Activated CD8-positive, alpha-beta memory T cell treated with anti-CD3 and anti-CD28 coated beads for 1 hour (primary cell): Measurements from ENCODE around the gene CALM1.

Experiments used
- DNase-seq, 2 donors: peaks; one replicate each; pipeline ENCODE4 v3.0.0-alpha.2; 2020; ENCODE audit warnings: low read depth in 1 of 2; ENCODE audit errors: extremely low read depth in 1 of 2

Gene CALM1

DNA sequence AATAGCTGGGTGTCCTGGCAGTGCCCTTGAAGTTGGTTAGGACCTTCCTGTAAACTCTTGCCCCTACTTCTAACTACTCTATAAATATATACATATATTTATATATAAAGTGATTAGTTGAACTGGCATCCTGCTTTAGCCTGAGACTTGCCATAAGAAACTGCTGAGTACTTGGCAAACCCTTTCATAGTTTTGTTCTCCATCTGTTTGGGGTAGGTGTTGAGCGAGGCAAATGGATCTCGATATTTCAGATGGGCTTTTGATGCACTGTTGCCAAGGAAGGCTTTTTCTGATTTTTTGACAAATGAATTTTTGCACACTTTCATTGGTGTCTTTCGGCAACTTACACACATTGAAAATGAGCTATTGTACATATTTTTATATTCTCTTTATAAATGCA lies 10.4 kb downstream of the CALM1 start:
- no peak for DNase-seq

DNA sequence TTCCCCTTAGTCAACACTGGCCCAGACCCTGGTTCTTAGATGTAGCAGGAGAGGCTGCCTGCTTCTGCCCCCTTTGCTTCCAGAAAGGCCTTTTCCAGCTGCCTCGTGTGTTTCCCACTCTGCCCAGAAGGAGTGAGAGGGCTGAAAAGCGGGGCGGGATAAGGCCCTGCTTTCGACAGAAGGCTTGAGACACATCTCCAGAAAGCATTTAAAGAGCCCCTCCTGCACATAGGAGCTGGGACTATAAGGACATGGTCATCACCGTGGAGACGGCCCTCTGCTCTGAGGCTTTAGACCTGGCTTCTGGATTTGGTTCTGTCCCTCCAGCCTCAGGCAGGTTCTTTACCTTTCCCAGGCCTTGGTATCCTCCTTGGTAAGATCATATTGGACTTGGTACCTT lies 11.9 kb downstream of the CALM1 start:
- no peak for DNase-seq

DNA sequence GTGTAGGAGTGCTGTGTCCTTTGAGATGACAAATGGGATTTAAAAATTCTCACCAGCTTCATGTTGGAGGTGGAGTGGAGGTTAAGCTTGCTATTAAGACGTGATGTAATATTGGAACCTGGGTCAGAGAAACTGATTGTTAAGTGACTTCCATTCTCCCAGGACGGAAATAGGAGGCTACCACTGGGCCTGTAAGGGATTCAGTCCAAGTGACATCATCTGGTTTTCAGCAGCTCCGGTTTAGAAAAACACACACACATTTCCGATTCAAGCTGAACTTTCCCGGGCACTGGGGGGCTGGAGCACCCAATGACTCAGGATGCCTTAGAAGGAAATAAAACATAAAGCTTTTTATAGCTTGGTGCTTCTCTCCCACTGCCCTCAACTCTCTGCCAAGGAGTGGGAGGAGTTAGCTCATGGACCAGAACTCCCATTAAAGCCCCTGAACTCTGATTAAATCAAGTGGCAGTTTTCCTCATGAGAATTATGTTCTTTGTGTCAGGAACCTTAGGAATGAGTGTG lies 12.4 kb downstream of the CALM1 start:
- no peak for DNase-seq

DNA sequence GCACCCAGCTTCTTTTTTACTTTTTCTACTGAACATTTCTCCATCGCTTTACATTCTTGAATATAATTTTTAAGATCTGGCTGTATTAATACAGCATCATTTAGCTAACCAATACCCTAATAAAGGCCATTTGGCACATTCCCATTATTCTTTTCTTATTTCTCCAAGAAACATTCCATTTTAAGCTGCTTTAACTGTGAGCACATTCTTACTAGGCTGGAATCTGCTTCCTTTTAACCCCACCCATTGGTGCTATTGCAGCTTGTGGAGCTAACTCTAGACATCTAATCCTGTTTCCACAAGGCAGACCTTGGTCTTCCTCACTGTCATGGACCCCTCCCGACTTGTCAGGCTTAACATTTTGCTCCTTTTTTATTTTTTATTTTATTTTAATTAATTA lies 15.2 kb downstream of the CALM1 start:
- no peak for DNase-seq

DNA sequence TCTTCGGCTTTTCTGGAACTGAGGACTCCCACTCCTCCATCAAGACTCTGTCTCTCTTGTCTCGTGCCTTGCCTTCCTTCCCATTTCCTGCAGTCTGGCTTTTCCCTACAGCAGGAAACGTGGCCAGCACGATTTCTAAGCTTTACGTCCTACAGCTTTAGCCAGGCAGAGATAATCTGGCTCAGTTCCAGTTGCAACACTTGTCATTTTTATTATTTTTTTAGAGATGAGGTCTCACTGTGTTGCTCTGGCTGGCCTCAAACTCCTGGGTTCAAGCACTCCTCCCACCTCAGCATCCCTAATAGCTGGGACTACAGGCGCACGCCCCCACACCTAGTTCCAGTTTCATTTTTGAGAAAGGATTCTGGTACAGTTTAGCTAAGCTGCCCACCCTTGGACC lies 19.9 kb downstream of the CALM1 start:
- DNase-seq = no peak

DNA sequence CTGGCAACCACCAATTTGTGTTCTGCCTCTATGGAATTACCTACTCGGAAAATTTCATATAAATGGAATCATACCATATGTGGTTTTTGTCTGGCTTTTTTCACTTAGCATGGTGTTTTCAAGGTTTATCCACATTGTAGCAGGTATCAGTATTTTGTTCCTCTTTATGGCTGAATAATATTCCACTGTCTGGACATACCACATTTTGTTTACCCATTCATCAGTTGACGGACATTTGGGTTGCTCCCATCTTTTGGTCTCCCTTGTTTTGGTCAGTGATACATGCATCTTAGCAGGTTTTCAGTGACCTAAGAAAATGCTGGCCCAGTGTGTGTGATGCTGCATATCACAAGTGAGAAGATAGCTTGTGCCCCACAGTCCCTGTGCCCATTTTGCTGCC lies 21.2 kb downstream of the CALM1 start:
- DNase-seq = no peak

DNA sequence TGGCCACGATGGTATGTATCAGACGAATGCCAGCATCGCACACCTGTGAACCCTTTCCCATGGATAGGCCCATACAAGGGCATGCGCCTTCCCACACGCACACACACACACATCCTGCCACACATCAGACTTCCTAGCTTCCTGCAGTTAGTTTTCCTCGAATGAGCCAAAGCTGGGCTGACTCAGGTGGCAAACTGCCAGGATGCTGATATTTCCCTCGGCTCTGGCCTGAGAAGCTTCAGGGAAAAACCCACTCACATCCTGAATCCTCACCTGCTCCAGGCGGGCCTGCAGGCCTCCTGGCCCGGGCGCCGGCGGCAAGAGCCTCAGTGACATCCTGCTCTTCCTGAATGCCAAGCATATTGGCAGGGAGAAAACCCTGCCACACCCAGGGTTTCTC lies 22.4 kb downstream of the CALM1 start:
- no peak for DNase-seq

DNA sequence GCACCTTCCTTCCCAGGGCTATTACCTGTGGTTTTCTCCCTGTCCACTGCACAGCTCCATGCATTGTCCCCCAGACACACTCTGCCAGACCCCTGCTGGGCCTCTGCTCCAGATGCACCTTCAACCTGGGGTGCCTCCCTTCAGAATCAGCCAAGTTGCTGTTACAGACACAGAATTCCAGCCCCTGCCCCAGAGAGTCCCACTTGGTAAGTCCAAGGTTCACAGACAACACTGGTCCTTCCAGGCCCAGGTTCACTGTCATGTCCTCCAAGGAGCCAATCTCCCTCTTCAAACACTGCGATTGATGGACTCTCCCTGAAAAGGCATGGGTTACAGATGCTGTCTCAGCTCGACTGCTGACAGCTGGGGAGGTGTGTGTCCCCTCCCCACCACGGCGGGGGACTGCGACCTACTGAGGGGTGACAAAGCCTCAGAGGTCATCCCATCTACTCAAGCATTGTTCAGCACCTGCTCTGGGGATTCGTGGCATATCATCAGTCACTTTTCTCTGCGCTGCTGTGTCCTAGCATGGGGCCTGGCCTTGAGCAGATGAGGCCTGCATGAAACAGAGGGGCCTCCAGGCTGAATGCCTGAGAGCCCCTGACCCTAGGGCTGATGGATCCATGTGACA lies 24.3 kb downstream of the CALM1 start:
- no peak for DNase-seq

DNA sequence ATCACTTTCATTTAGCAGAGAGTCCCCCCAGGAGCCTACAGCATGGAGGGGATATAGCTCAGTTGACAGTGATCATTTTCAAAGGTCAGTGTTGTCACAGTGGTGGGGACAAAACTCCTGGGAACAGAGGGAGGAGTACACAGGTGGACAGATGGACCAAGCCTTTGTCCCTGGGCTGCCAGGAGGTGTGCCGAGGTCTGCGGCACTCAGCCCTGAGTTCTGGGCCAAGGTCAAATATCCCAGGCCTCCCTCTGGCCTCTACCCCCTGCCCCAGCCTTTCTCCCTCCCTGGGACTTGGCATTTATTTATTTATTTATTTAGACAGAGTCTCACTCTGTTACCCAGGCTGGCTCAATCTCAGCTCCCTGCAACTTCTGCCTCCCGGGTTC lies 24.8 kb downstream of the CALM1 start:
- DNase-seq = no peak

DNA sequence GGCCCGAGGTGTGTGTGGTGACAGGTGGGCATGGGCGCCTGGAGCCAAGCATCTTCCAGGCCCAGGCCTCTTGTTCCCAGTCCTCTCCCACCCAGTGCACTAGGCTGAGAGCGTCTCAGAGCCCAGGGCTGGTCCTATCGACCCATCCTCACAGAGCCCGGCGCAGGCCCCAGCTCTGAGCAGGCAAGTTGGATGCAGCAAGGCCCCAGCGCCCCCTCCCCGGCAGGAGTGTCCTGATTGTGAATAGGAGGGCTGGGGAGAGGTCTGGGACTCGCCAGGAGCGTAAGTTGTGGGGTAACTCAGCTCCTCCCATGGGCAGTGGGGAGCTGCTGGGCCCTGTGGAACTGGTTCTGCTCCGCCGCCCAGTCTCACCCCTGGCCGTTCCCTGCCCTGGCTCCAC lies 26.3 kb downstream of the CALM1 start:
- DNase-seq = no peak

DNA sequence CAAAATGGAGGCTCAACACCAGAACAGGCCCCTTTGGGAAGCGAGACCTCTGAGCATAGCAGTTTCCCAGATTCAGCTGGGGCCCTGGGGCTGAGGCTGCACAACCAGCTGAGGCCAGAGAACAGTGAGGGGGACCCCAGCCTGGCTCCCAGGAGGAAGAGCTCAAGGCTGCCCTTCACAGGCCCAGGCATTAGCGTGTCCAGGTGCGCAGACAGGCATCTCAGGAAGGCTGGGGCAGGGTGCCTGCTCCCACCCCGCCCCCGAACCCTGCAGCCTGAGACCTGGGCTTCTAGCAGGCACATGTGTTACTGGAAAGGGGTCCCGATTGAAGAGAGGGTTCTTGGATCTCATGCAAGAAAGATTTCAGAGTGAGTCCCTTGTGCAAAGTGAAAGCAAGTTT lies 27.2 kb downstream of the CALM1 start:
- DNase-seq = no peak

DNA sequence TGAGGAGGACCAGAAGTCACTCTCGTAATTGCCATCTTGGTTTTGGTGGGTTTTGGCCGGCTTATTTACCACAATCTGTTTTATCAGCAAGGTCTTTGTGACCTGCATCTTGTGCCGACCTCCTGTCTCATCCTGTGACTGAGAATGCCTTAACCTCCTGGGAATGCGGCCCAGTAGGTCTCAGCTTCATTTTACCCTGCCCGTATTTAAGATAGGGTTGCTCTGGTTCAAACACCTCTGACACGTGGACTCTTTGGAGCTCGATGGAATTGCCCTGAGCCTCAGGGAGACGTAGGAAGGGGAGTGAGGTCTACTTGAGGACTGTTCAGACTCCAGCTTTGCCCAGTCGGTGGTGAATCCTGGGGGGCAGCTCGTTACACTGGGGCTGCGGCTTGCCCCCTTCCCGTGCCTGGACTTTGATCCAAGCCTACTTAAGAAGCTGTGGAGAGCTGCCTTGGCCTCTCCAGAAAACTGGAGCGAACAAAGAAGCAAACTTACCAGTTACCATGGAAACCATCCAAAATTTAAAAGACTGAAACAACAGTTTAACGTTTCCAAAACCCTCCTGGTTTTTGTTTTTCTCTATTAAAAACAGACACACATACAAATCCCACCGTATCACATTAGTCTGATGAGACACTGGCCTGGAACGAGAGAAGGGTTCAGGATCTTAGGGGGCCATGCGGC lies 28.0 kb downstream of the CALM1 start:
- no peak for DNase-seq

DNA sequence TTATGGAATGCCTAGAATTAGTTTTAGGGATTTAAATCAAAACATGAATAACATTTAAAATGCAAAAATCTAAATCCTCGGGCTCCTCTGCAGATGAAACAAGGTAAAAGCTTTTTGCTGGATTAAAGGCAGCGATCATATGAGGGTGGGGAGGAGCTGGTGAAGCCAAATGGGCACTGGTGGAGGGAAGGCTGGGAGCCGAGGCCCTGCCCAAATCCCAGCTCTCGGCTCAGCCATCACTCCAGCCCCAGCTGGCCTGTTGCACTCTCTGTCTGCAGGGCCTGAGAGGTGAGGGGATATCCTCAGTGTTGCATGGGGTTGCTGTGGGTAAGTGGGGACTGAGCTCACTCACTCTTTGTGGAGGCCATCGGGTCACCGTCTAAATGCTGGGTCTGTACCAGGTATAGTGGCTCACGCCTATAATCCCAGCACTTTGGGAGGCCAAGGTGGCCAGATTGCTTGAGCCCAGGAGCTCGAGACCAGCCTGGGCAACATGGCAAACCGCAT lies 28.6 kb downstream of the CALM1 start:
- no peak for DNase-seq

DNA sequence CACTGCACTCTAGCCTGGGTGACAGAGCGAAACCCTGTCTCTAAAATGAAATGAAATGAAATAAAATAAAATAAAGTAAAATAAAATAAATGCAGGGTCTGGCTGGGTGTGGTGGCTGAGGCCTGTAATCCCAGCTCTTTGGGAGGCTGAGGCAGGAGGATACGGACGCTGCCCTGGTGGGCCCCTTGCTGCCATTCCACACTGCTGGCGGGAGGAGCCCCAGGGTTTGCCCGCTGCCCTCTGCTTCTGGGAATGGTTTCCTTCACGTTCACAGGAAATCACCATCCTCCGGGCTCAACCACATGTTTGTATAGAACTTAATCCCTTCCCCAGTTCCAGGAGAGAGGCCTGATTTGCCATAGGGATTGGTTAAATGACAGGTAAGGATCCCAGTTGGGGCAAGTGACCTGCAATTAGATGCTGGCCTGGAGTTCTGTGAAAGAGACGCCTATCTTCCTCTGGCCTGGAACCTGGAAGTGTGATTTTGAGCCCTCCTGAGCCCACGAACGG lies 29.3 kb downstream of the CALM1 start:
- DNase-seq = no peak

DNA sequence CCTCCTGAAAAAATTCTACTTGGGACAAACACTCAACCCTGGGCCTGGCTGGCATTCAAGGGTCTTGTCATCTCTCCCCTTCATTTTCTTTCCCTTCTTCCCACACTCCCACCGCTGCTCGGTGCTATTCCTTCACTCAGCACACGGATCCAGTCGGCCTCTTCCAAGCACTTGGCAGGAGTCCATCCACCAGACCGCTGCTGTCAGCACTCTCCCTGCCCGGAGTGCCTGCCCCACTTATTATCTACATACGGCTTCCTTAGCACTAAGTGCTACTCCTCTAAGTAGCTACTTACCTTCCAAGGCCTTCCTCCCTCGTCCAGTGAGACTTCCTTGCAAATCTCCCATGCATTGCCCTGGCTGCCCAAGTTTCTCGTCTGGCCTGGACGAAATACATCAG lies 29.8 kb downstream of the CALM1 start:
- DNase-seq = no peak

DNA sequence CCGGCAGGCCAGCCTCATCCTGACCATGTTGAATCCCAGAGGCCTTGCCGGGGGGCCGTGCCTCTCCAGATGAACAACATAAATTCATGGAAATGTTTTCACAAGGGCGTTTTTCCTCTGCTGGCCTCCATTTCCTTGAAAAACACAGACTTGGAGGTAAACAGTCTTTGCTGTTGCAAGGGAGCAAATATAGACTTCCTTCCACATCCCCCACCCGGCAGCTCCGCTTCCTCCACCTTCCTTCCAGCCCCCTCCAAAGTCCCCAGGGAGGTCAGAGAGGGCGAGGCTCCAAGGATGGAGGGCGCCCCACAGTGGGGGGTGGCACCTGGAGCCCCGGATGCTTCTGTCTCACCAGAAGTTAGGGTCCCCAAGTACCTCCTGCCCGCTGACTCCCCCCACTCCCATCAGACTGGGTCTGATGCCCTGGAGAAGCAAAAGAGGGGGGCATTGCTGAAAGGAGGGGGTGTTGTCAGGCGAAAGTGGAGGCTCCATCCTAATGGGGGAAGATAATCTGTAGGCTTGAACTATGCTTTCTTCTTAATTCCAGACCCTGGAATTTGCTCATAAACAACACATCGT lies 31.1 kb downstream of the CALM1 start:
- DNase-seq = no peak

DNA sequence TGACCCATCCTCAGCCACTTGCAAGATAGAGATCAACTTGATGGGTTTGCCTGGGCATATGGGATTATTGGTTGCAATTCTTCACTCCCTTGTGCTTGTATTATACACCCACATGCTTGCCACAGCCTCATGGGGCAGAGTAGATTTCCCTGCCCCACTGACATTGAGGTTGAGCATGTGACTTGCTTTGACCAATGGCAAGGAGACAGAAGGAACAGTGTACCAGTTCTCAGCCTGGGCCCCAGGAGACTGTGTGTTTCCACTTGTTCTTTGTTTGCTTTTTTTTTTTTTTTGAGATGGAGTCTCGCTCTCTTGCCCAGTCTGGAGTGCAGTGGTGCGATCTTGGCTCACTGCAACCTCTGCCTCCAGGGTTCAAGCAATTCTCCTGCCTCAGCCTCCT lies 31.8 kb downstream of the CALM1 start:
- DNase-seq = no peak

DNA sequence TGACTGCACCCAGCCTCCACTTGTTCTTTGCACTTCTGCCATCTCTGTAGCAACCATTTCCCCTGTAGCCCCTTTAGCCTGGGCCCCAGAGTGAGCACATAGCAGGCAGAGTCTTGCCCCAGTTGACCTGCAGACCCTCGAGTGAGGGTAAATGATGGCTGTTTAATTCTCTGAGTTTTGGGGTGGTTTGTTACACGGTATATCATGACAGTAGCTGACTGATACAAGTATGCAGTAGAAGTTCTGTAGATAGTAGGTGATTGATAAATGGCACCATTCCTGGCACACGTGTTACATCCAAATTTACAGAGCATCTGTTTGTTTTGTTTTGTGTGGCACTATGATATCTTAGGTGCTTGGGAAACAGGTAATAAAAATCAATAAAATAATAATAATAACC lies 32.4 kb downstream of the CALM1 start:
- no peak for DNase-seq

DNA sequence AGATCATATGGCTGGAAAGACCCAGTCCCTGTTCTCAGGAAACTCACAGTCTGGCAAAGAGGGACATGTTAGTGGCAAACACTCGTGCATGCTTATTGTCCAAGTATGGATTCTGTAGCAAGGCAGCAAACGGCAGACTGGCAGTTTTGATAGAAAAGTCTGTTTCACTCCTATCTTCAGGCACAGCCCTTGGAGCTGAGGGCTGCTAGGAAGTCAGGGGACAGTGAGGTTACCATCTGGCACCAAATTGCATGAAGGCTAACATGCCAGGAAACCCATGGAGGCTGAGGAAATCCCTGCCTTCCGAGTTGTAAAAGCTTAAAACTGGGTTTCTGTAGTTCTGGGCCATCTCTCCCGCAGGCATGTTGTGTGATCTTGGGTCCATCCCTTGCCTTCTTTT lies 32.9 kb downstream of the CALM1 start:
- DNase-seq = no peak

DNA sequence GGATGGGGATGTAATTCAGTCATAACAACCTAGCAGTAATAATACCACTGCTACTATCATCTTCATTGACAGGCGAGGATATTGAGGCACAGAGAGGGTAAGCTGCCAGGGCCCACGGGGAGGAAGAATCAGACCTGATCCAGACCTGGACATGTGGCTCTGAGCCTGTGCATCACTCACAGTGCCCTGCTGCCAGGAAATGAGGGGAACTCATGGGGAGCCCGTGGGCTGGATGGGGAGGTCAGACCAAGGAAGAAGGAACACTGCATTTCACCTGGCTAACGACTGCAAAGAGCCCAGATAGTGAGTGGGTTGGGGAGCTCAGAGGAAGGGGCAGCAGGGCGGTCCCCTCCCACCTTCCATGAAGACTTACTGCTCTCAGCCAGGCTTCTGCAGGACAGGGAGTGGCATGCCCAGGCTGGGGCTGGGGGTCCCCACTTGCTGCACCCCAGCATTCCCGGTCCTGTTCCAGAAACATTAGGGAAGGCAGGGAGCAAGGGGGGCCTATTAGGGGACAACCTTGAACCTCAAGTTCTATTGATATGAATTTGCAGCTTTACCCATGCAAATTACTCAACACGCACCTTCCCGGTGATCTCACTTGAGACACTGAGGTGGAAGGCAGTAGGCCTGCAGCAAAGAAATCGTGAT lies 37.7 kb downstream of the CALM1 start:
- no peak for DNase-seq

DNA sequence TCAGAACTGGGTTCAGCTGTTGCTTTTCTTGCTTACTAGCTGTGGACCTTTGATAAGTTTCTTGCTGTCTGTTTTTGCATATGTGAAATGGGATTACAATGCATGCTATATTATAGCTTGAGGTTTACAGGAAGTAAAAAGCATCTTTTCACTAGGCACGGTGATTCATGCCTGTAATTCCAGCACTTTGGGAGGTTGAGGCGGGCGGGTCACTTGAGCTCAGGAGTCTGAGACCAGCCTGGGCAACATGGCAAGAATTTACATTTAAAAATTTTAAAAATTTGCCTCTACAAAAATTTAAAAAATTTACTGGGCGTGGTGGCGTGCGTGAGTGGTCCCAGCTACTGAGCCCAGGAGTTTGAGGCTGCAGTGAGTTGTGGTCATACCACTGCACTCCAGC lies 42.0 kb downstream of the CALM1 start:
- DNase-seq = no peak
